Measurements from ENCODE around the gene KCNJ9.

DNA sequence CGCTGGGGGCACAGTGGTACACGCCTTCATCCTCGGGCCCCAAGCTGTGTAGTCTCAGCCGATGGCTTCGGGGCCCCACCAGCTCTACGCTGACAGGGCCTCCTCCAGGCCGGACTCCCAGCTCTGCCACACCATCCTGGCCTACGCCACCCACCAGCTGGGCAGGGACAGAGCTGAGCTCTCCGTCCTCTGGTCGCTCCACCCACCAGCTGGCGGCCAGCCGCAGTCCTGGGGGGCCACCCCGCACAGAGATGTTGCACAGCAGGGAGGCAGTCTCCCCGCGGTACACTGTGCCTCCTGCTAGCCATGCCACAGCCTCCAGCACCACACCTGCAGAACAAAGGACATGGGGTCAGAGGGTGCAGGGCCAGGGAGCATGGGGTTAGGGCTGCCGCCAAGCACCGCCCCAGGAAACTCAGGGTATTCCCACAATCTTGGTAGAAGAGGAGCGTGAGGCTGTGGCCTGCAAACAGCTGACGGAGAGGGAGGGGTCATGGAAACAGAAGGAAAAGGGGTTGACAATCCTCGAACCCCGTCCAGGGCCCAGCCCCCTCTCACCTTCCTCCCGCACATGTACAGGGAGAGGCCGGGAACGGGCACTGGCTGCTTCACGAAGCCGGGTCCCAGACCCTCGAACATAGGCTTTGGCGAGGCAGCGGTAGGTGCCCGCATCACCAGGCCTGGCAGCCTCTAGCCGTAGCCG is 11.2 kb downstream of the KCNJ9 start:
- TF ChIP-seq, protein P1, sequence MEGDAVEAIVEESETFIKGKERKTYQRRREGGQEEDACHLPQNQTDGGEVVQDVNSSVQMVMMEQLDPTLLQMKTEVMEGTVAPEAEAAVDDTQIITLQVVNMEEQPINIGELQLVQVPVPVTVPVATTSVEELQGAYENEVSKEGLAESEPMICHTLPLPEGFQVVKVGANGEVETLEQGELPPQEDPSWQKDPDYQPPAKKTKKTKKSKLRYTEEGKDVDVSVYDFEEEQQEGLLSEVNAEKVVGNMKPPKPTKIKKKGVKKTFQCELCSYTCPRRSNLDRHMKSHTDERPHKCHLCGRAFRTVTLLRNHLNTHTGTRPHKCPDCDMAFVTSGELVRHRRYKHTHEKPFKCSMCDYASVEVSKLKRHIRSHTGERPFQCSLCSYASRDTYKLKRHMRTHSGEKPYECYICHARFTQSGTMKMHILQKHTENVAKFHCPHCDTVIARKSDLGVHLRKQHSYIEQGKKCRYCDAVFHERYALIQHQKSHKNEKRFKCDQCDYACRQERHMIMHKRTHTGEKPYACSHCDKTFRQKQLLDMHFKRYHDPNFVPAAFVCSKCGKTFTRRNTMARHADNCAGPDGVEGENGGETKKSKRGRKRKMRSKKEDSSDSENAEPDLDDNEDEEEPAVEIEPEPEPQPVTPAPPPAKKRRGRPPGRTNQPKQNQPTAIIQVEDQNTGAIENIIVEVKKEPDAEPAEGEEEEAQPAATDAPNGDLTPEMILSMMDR (IDR thresholded peaks at IDR 0.05), result no peak
- TF ChIP-seq POLR2A (IDR thresholded peaks at IDR 0.05), result no peak
- no peak for TF ChIP-seq POLR2AphosphoS5 (IDR thresholded peaks at IDR 0.05)
